ENCODE results near the gene ZNF212.

DNA sequence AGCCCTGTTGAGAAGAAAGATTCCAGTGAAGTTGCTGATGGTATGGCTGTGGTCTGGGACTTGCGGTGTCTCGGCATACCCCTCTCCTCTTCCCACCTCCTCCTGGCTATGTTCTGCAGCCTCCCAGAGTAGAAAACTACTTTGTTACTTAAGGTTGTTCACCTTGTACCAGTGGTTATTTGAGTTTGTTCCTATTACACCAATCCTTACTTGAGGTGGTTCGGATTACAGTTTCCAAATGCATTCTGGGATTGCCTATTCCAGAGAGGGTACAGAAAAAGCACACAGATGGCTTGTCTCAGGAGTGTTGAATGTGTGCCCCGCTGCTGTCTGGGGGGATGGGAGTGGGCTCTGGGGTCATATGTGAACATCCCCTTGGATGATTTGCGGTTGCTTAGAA lies 15.7 kb downstream of the ZNF212 start:
- TF ChIP-seq POLR2A (IDR thresholded peaks at IDR 0.05; ENCODE audit: low read length): no peak
- TF ChIP-seq GATA1 (IDR thresholded peaks at IDR 0.05; ENCODE audit: low read depth, low read length): no peak
